ENCODE results near the gene KIF16B. TPM values are rescaled to one million over a fixed set of nuclear protein-coding genes. Genes with fewer than 3 reads are reported as not detected.

KIF16B gene
- total and polyA plus RNA-seq, 2 of the 13 experiments (the other 11 are each of a cell fraction or from before 2014, with no cell fraction given): 6.9 to 18.0 TPM

GRCh38 chr20:16363506-16364319, 209.5 kb downstream of the KIF16B start:
- no peak overlapping the region for H2AFZ ChIP-seq (ENCODE audit: low read length)
- no peak for DNase-seq (ENCODE audit: low spot score)
- H3K9me3 ChIP-seq (ENCODE audit: low read length): no peaks in the 10 kb centered on the region
- peaks cover 6% of the 10 kb centered on the region for H3K4me1 ChIP-seq (ENCODE audit: insufficient read depth, low read length)
- in situ Hi-C loops (cut with HindIII; ENCODE audit: extremely low pct_ligation_motif_present, low pct_unique_long_range_greater_than_20kb) (no loop called here), intact Hi-C loops (cut with micrococcal nuclease; ENCODE audit: unreplicated experiment) (no loop called here)
- no peak overlapping the region for H3K4me3 ChIP-seq (replicated peaks in 1 of 3; ENCODE audit: insufficient read depth in 1 of 3, low read depth in 2 of 3, low read length in 3 of 3)
- TF ChIP-seq ZNF674 (CRISPR knock-in tag; IDR thresholded peaks at IDR 0.05; ENCODE audit: low read depth): no peak
- peak; percentile 36; the same call in 1 of the 2 replicates for TF ChIP-seq RAD51 (IDR thresholded peaks at IDR 0.05; ENCODE audit: borderline replicate concordance)
- POLR2A ChIA-PET: no interaction called here
- no peak for FAIRE-seq
- H3K4me2 ChIP-seq (ENCODE audit: low read depth, low read length): no peak overlapping the region
- H3K79me2 ChIP-seq (ENCODE audit: insufficient read depth, low read length): no peaks in the 10 kb centered on the region
- no peak overlapping the region for H3K27ac ChIP-seq (ENCODE audit: extremely low read length, insufficient read depth, low read length)
- no TSS peak for BruUV-seq (replicated peaks)
- 93% methylated on average over 5 of the region's 5 CpGs for WGBS (ENCODE audit: low lambda C conversion rate)
- no peak for ATAC-seq
- H3K27me3 ChIP-seq (ENCODE audit: control insufficient read depth in 1 of 2, insufficient read depth in 2 of 2, low read length in 2 of 2): no peaks in the 10 kb centered on the region
- no peaks in the 10 kb centered on the region for H4K20me1 ChIP-seq (ENCODE audit: insufficient read depth, low read length)
- CTCF ChIA-PET (ENCODE audit: low intra/inter-chr PET ratio, low total read pairs): no interaction called here
- H3K9ac ChIP-seq (ENCODE audit: insufficient read depth, low read depth, low read length): no peak overlapping the region
- no peaks in the 10 kb centered on the region for H3K36me3 ChIP-seq (replicated peaks in 1 of 2; ENCODE audit: control insufficient read depth in 1 of 2, insufficient read depth in 2 of 2, low read length in 2 of 2)

GRCh38 chr20:16362642-16363041, 210.6 kb downstream of the KIF16B start:
- WGBS (ENCODE audit: low lambda C conversion rate): 95% methylated on average over 1 of the region's 1 CpG
- no peaks in the 10 kb centered on the region for H3K36me3 ChIP-seq (replicated peaks in 1 of 2; ENCODE audit: control insufficient read depth in 1 of 2, insufficient read depth in 2 of 2, low read length in 2 of 2)
- no peak overlapping the region for H2AFZ ChIP-seq (ENCODE audit: low read length)
- CTCF ChIA-PET (ENCODE audit: low intra/inter-chr PET ratio, low total read pairs): no interaction called here
- FAIRE-seq (no peak), ATAC-seq (no peak), DNase-seq (ENCODE audit: low spot score) (no peak)
- TF ChIP-seq HHEX (CRISPR knock-in tag; IDR thresholded peaks at IDR 0.05) (no peak), AHR (CRISPR knock-in tag; IDR thresholded peaks at IDR 0.05) (no peak), HNF1B (CRISPR knock-in tag; IDR thresholded peaks at IDR 0.05) (no peak), ZNF576 (CRISPR knock-in tag; IDR thresholded peaks at IDR 0.05) (no peak), ZNF598 (CRISPR knock-in tag; IDR thresholded peaks at IDR 0.05; ENCODE audit: borderline replicate concordance) (no peak), ZFP90 (CRISPR knock-in tag; IDR thresholded peaks at IDR 0.05; ENCODE audit: borderline replicate concordance) (no peak)
- H3K4me2 ChIP-seq (ENCODE audit: low read depth, low read length): no peak overlapping the region
- no peaks in the 10 kb centered on the region for H3K9me3 ChIP-seq (ENCODE audit: low read length)
- no peaks in the 10 kb centered on the region for H3K4me1 ChIP-seq (ENCODE audit: insufficient read depth, low read length)
- H3K9ac ChIP-seq (ENCODE audit: insufficient read depth, low read depth, low read length): no peak overlapping the region
- H3K27me3 ChIP-seq (ENCODE audit: control insufficient read depth in 1 of 2, insufficient read depth in 2 of 2, low read length in 2 of 2): no peaks in the 10 kb centered on the region
- no peak overlapping the region for H3K27ac ChIP-seq (ENCODE audit: extremely low read length, insufficient read depth, low read length)
- POLR2A ChIA-PET: no interaction called here
- H3K79me2 ChIP-seq (ENCODE audit: insufficient read depth, low read length): no peaks in the 10 kb centered on the region
- no TSS peak for BruUV-seq (replicated peaks)
- H4K20me1 ChIP-seq (ENCODE audit: insufficient read depth, low read length): no peaks in the 10 kb centered on the region
- no peak overlapping the region for H3K4me3 ChIP-seq (replicated peaks in 1 of 3; ENCODE audit: insufficient read depth in 1 of 3, low read depth in 2 of 3, low read length in 3 of 3)
- intact Hi-C loops (cut with micrococcal nuclease; ENCODE audit: unreplicated experiment) (no loop called here), in situ Hi-C loops (cut with HindIII; ENCODE audit: extremely low pct_ligation_motif_present, low pct_unique_long_range_greater_than_20kb) (no loop called here)
